Loucy (cell line): Measurements from ENCODE around the gene GRIP1.

ENCODE experiments used
- EZH2phosphoT487 ChIP-seq: fragments of 200-600 bp; IDR thresholded peaks from 2 replicates; pipeline ENCODE4 v1.6.1; 2018; ENCODE audit warnings: antibody characterized with exemption, mild to moderate bottlenecking, moderate library complexity, borderline replicate concordance
- TF ChIP-seq, protein P1 (sequence below): fragments of 200-600 bp; sonication (generic); conservative IDR thresholded peaks from 2 replicates; pipeline ENCODE4 v1.5.1; 2014; ENCODE audit warnings: mild to moderate bottlenecking, antibody characterized with exemption, low read length

DNA sequence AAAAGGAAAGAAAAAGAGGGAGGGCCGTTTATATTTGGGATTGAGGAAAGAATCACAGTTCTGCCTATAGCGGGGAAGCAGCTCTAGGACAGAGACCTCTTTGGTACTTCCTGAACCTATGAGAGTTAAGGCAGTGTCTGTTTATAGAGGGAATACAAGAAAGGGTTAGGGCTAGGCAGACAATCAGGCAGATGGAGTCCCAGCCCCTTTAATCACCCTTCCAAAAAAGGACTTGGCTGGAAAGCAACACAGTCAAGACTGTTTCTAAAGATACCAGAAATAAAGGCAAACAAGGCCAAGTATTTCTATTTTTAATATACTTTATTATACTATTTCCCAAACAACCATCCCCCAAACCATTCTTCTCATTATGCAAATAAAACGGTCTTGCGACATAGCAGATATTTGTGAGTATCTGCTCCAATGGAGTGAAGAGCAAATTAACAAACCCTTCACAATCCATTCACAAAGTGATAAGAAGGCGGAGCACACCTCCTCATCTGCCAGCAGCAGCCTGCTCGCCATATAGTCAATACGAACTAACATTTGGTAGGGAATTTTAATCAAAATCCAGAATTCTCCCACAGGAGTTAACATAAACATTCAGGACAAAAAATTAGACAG, 697 bp upstream of the GRIP1 start:
- TF ChIP-seq, protein P1, sequence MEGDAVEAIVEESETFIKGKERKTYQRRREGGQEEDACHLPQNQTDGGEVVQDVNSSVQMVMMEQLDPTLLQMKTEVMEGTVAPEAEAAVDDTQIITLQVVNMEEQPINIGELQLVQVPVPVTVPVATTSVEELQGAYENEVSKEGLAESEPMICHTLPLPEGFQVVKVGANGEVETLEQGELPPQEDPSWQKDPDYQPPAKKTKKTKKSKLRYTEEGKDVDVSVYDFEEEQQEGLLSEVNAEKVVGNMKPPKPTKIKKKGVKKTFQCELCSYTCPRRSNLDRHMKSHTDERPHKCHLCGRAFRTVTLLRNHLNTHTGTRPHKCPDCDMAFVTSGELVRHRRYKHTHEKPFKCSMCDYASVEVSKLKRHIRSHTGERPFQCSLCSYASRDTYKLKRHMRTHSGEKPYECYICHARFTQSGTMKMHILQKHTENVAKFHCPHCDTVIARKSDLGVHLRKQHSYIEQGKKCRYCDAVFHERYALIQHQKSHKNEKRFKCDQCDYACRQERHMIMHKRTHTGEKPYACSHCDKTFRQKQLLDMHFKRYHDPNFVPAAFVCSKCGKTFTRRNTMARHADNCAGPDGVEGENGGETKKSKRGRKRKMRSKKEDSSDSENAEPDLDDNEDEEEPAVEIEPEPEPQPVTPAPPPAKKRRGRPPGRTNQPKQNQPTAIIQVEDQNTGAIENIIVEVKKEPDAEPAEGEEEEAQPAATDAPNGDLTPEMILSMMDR: no peak
- TF ChIP-seq EZH2phosphoT487: no peak
